ENCODE measurements around the gene TIMELESS. TPM values are rescaled to one million over a fixed set of nuclear protein-coding genes. Genes with fewer than 3 reads are reported as not detected.
A peak's percentile ranks its signal among the peaks of the same experiment; 100 is the strongest.
"Not testable (repeated sequence)": the region's sequence is repeated elsewhere in the genome, so short reads cannot be mapped to it uniquely, and the experiment has no call there.

TIMELESS gene
- total and polyA plus RNA-seq, 4 donors: 5.1 to 17.6 (median 10.3) TPM

- DNase-seq (ENCODE audit: low spot score); H3K4me1 ChIP-seq (ENCODE audit: control insufficient read depth in 4 of 4, insufficient read depth in 4 of 4, low read length in 3 of 4); H3K9ac ChIP-seq (ENCODE audit: low read depth in 1 of 2, low read length in 2 of 2); H3K27ac ChIP-seq (ENCODE audit: low read depth in 1 of 2, low read length in 2 of 2); H3K27me3 ChIP-seq (ENCODE audit: control insufficient read depth in 4 of 4, insufficient read depth in 4 of 4, low read length in 3 of 4); H3K9me3 ChIP-seq (ENCODE audit: control insufficient read depth in 4 of 4, low read length in 3 of 4); H3K4me3 ChIP-seq (ENCODE audit: low read depth in 1 of 3, low read length in 3 of 3); H3K36me3 ChIP-seq (ENCODE audit: control insufficient read depth in 4 of 4, insufficient read depth in 3 of 4, low read depth in 1 of 4, low read length in 3 of 4): not testable (repeated sequence)
- TF ChIP-seq, protein P1, sequence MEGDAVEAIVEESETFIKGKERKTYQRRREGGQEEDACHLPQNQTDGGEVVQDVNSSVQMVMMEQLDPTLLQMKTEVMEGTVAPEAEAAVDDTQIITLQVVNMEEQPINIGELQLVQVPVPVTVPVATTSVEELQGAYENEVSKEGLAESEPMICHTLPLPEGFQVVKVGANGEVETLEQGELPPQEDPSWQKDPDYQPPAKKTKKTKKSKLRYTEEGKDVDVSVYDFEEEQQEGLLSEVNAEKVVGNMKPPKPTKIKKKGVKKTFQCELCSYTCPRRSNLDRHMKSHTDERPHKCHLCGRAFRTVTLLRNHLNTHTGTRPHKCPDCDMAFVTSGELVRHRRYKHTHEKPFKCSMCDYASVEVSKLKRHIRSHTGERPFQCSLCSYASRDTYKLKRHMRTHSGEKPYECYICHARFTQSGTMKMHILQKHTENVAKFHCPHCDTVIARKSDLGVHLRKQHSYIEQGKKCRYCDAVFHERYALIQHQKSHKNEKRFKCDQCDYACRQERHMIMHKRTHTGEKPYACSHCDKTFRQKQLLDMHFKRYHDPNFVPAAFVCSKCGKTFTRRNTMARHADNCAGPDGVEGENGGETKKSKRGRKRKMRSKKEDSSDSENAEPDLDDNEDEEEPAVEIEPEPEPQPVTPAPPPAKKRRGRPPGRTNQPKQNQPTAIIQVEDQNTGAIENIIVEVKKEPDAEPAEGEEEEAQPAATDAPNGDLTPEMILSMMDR (IDR thresholded peaks at IDR 0.05; ENCODE audit: low read depth, low read length, missing input control): peak; percentile 18
- TF ChIP-seq RAD21 (IDR thresholded peaks at IDR 0.05): peak; percentile 17 to 30
- 19% methylated on average over 17 of the region's 17 CpGs for WGBS
Measured at GRCh38 chr12:56496704-56497103, 47.5 kb upstream of the TIMELESS start.

GRCh38 chr12:56494481-56494880 lies 45.3 kb upstream of the TIMELESS start:
- not testable (repeated sequence) for H3K27me3 ChIP-seq (ENCODE audit: control insufficient read depth in 4 of 4, insufficient read depth in 4 of 4, low read length in 3 of 4); H3K36me3 ChIP-seq (ENCODE audit: control insufficient read depth in 4 of 4, insufficient read depth in 3 of 4, low read depth in 1 of 4, low read length in 3 of 4); H3K4me3 ChIP-seq (ENCODE audit: low read depth in 1 of 3, low read length in 3 of 3); H3K9me3 ChIP-seq (ENCODE audit: control insufficient read depth in 4 of 4, low read length in 3 of 4); H3K4me1 ChIP-seq (ENCODE audit: control insufficient read depth in 4 of 4, insufficient read depth in 4 of 4, low read length in 3 of 4); DNase-seq (ENCODE audit: low spot score); H3K9ac ChIP-seq (ENCODE audit: low read depth in 1 of 2, low read length in 2 of 2); H3K27ac ChIP-seq (ENCODE audit: low read depth in 1 of 2, low read length in 2 of 2)
- 98% methylated on average over 27 of the region's 27 CpGs for WGBS

DNA sequence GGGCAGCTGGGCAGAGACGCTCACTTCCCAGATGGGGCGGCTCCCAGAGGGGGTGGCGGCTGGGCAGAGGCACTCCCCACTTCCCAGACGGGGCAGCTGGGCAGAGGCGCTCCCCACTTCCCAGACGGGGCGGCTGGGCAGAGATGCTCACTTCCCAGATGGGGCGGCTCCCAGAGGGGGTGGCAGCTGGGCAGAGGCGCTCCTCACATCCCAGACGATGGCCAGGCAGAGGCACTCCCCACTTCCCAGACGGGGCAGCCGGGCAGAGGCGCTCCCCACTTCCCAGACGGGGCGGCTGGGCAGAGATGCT lies 44.8 kb upstream of the TIMELESS start:
- not testable (repeated sequence) for H3K4me3 ChIP-seq (ENCODE audit: low read depth in 1 of 3, low read length in 3 of 3); H3K4me1 ChIP-seq (ENCODE audit: control insufficient read depth in 4 of 4, insufficient read depth in 4 of 4, low read length in 3 of 4); H3K9me3 ChIP-seq (ENCODE audit: control insufficient read depth in 4 of 4, low read length in 3 of 4); H3K9ac ChIP-seq (ENCODE audit: low read depth in 1 of 2, low read length in 2 of 2); H3K36me3 ChIP-seq (ENCODE audit: control insufficient read depth in 4 of 4, insufficient read depth in 3 of 4, low read depth in 1 of 4, low read length in 3 of 4); DNase-seq (ENCODE audit: low spot score); H3K27me3 ChIP-seq (ENCODE audit: control insufficient read depth in 4 of 4, insufficient read depth in 4 of 4, low read length in 3 of 4); H3K27ac ChIP-seq (ENCODE audit: low read depth in 1 of 2, low read length in 2 of 2)
- 94% methylated on average over 15 of the region's 15 CpGs for WGBS

GRCh38 chr12:56493409-56494105 lies 44.3 kb upstream of the TIMELESS start:
- not testable (repeated sequence) for H3K9me3 ChIP-seq (ENCODE audit: control insufficient read depth in 4 of 4, low read length in 3 of 4); H3K36me3 ChIP-seq (ENCODE audit: control insufficient read depth in 4 of 4, insufficient read depth in 3 of 4, low read depth in 1 of 4, low read length in 3 of 4); H3K27me3 ChIP-seq (ENCODE audit: control insufficient read depth in 4 of 4, insufficient read depth in 4 of 4, low read length in 3 of 4); H3K27ac ChIP-seq (ENCODE audit: low read depth in 1 of 2, low read length in 2 of 2); DNase-seq (ENCODE audit: low spot score); H3K9ac ChIP-seq (ENCODE audit: low read depth in 1 of 2, low read length in 2 of 2); H3K4me3 ChIP-seq (ENCODE audit: low read depth in 1 of 3, low read length in 3 of 3)
- peaks cover 0 to 10% (median 4%) of the 10 kb centered on the region in 4 donors for H3K4me1 ChIP-seq (ENCODE audit: control insufficient read depth in 4 of 4, insufficient read depth in 4 of 4, low read length in 3 of 4)
- WGBS: 91% methylated on average over 31 of the region's 31 CpGs

DNA sequence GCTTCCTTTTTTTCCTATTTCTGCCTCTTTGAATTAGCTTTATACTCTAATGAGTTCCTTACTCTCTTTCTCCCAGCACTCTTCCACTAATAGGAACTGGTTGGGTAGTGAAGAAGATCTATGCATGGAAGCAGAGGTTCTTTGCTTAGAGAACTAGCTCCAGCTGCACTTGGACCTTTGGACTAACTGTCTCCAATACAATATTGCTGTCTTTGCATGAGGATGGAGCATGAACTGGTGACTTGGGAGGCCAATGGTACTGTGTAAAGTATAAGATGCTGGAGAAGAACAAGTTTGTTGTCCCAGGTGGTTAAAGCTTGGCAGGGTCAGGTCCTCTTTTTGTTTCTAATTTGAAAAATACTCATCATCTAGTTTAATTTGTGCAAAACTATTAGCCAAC lies 41.1 kb upstream of the TIMELESS start:
- peaks cover 0 to 1% (median 0%) of the 10 kb centered on the region in 4 donors for H3K36me3 ChIP-seq (ENCODE audit: control insufficient read depth in 4 of 4, insufficient read depth in 3 of 4, low read depth in 1 of 4, low read length in 3 of 4)
- no peak overlapping the region for H3K27ac ChIP-seq (ENCODE audit: low read depth in 1 of 2, low read length in 2 of 2)
- DNase-seq (ENCODE audit: low spot score): no peak
- no peak overlapping the region for H3K4me3 ChIP-seq (ENCODE audit: low read depth in 1 of 3, low read length in 3 of 3)
- no peaks in the 10 kb centered on the region for H3K9me3 ChIP-seq (ENCODE audit: control insufficient read depth in 4 of 4, low read length in 3 of 4)
- H3K4me1 ChIP-seq (ENCODE audit: control insufficient read depth in 4 of 4, insufficient read depth in 4 of 4, low read length in 3 of 4): peaks cover 0 to 36% (median 23%) of the 10 kb centered on the region in 4 donors
- TF ChIP-seq HNF4A (conservative IDR thresholded peaks at IDR 0.05) (peak; percentile 37 to 54), TAF1 (conservative IDR thresholded peaks at IDR 0.05) (no peak), REST (IDR thresholded peaks at IDR 0.05) (no peak)
- TF ChIP-seq, protein P2, sequence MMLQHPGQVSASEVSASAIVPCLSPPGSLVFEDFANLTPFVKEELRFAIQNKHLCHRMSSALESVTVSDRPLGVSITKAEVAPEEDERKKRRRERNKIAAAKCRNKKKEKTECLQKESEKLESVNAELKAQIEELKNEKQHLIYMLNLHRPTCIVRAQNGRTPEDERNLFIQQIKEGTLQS (IDR thresholded peaks at IDR 0.05): no peak
- TF ChIP-seq, protein P1 (IDR thresholded peaks at IDR 0.05; ENCODE audit: low read depth, low read length, missing input control): no peak
- TF ChIP-seq, protein P3, sequence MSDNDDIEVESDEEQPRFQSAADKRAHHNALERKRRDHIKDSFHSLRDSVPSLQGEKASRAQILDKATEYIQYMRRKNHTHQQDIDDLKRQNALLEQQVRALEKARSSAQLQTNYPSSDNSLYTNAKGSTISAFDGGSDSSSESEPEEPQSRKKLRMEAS (IDR thresholded peaks at IDR 0.05): no peak
- H3K9ac ChIP-seq (ENCODE audit: low read depth in 1 of 2, low read length in 2 of 2): no peak overlapping the region
- H3K27me3 ChIP-seq (ENCODE audit: control insufficient read depth in 4 of 4, insufficient read depth in 4 of 4, low read length in 3 of 4): no peaks in the 10 kb centered on the region

Data from liver (tissue), 9 donors.